Kidney epithelial cell (primary cell): ENCODE measurements around the gene GLTPD2. TPM values are rescaled to one million over a fixed set of nuclear protein-coding genes. Genes with fewer than 3 reads are reported as not detected.

Source experiments
- DNase-seq: peaks from one replicate; pipeline ENCODE4 v3.0.0-alpha.2; 2010; ENCODE audit warnings: low read depth
- H3K27me3 ChIP-seq: 2 replicates; pipeline ENCODE4 v1.6.0; 2011; ENCODE audit warnings: low read length; ENCODE audit not compliant: control insufficient read depth, insufficient read depth
- H3K36me3 ChIP-seq: 2 replicates; pipeline ENCODE4 v1.5.1; 2011; ENCODE audit warnings: low read length; ENCODE audit not compliant: control insufficient read depth, insufficient read depth
- H3K4me3 ChIP-seq: 2 replicates; pipeline ENCODE4 v1.5.1; 2011; ENCODE audit warnings: low read depth, mild to moderate bottlenecking, control low read depth, low read length
- total RNA-seq: library from RNA; depleted of rRNA; stranded (reverse); fragments of >200 nt; gene quantifications from 2 replicates; pipeline ENCODE4 v1.2.3, GENCODE V29; 2015
- TF ChIP-seq, protein P1 (sequence below): IDR thresholded peaks from 2 replicates; pipeline ENCODE4 v1.5.1; 2011; ENCODE audit warnings: mild to moderate bottlenecking, moderate library complexity, low read length, control low read depth, inconsistent platforms; ENCODE audit not compliant: insufficient read depth, poor library complexity, severe bottlenecking

The GLTPD2 gene
- total RNA-seq, 1 donor from 2014 or later: not detected

DNA sequence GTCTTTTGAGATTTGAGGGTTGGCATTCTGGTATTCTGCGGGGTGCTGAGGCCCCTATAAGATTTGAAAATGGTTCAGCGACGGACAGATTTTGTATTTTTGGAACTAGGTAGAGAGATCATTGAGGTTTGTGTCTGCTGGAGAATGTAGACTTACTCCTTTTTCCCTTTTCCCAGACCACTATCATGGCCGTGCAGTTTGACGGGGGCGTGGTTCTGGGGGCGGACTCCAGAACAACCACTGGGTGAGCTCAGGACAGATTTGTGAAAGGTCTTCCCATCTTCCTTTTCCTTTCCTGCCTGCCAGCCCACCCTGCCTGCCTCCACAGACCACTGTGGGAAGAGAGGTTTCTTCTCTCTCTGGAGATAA, 7.8 kb downstream of the GLTPD2 start:
- no peaks in the 10 kb centered on the region for H3K36me3 ChIP-seq
- TF ChIP-seq, protein P1, sequence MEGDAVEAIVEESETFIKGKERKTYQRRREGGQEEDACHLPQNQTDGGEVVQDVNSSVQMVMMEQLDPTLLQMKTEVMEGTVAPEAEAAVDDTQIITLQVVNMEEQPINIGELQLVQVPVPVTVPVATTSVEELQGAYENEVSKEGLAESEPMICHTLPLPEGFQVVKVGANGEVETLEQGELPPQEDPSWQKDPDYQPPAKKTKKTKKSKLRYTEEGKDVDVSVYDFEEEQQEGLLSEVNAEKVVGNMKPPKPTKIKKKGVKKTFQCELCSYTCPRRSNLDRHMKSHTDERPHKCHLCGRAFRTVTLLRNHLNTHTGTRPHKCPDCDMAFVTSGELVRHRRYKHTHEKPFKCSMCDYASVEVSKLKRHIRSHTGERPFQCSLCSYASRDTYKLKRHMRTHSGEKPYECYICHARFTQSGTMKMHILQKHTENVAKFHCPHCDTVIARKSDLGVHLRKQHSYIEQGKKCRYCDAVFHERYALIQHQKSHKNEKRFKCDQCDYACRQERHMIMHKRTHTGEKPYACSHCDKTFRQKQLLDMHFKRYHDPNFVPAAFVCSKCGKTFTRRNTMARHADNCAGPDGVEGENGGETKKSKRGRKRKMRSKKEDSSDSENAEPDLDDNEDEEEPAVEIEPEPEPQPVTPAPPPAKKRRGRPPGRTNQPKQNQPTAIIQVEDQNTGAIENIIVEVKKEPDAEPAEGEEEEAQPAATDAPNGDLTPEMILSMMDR: no peak
- peak overlapping the region; percentile 85 for H3K4me3 ChIP-seq
- no peaks in the 10 kb centered on the region for H3K27me3 ChIP-seq
- DNase-seq: no peak

DNA sequence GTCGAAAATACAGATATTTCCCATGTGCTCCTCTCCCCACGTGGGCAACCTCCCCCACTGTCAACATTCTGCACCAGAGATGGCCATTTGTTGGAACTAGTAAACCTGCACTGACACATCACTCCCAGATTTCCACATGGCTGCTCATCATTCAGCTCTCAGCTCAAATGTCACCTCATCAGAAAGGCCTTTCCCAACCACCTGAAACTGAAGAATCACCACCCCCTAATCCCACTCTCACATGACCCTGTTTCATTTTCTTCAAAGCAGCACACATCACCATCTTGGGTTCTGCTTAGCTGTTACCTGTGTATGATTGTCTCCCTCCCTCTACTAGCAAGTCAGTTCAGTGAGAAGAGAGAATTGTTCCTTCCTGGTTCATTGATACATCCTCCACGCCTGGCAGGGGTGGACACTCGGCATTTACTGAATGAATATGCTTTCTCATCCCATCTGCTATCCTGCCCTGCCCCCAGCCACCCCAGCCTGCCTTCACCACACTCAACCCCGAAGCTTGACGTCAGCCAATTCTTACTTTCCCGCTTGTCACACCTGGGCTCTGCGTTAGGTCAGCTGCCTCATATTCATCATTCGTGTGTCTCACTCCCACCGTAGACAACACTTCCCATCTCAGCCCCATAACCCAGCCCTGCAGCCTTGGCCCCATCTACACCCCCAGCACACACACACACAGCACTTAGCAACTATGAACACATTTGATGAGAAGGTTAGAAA, 11.9 kb downstream of the GLTPD2 start:
- H3K27me3 ChIP-seq: no peaks in the 10 kb centered on the region
- no peaks in the 10 kb centered on the region for H3K36me3 ChIP-seq
- TF ChIP-seq, protein P1: no peak
- no peak overlapping the region for H3K4me3 ChIP-seq
- no peak for DNase-seq

DNA sequence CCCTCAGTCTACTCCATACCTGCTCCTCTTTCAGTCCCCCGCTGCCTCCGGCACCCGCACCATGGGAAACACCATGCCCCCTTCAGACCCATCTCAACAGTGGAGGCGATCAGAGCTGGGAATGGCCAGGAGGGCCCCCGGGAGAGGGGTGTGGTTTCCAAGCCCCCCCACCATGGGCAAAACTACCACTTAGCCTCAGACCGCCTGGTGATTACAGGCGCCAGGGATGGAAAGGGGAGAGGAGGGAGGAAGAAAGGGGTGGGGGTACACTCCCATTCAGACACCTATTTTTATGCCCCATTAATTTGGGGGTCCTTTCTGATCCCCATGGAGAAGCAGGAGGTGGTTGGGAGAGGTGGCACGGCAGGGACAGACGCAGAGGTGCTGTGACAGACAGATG, 13.5 kb downstream of the GLTPD2 start, which contains the start of gene C17orf114:
Gene C17orf114 (minus strand): TSS at position 101 of the 400 bp plus-strand sequence.
- Histone ChIP-seq H3K4me3 (no peak within 1 kb of the TSS), H3K27me3 (no peaks in the 10 kb centered on the region), H3K36me3 (no peaks in the 10 kb centered on the region)
- TF ChIP-seq, protein P1: no peak
- no peak for DNase-seq

DNA sequence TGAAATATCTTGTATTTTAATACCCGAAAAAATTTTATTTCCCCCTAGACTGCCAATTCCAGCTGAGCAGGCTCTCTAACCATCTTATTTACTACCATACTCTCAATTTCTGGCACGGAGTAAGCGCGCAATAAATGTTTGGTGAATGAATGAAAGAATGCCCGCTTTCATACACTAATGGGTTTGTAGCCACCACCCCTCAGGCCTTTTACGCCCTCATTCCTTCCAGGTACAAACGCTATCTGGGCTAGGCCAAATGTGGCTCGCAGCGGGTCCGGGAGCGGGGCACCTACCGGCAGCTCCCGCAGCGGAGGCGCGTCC, 17.7 kb downstream of the GLTPD2 start:
- H3K4me3 ChIP-seq: peak overlapping the region; percentile 82
- no peaks in the 10 kb centered on the region for H3K36me3 ChIP-seq
- TF ChIP-seq, protein P1: no peak
- no peak for DNase-seq
- no peaks in the 10 kb centered on the region for H3K27me3 ChIP-seq

DNA sequence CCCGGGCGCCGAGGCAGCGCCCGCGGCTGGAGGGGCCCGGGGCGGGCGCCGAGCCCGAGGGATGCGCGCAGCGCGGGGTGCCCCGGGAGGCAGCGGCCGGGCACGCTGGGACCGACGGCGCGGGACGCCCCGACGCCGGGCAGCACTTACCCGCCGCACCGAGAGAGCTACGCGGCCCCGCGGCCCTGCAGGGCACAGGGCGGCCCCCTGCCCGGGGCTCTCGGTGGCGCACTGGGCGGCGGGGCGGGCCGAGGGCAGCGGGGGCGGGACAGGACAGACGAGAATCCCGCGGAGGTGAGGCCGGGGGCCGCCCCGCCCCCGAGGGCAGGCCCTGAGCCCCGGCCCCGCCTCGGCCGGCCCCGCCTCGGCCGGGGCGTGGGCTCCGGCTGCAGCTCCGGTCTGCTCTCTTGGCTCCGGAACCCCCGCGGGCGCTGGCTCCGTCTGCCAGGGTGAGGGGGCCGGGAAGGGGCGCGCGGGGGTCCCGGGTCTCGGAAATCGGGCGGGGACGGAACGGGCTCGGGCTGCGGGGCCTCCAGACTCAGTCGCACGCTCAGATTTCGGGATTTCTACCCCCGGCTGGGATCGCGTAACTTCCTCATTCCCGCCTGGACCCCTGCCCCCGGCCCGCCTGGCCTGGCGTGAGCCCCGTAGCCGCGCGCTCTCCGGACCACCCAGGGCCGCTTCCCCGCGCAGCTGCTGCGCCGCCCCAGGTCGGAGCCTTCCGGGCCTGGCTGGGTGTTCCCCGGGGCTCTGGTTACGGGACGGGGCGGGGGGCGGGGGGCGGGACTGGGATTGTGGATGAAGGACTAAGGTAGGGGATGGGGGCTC, 18.2 kb downstream of the GLTPD2 start, which contains the start of gene PLD2:
Gene PLD2 (plus strand): TSS at position 376 of the 828 bp plus-strand sequence. CDS start 621 bp downstream, outside the sequence.
- H3K27me3 ChIP-seq: no peaks in the 10 kb centered on the region
- DNase-seq: no peak
- H3K36me3 ChIP-seq: no peaks in the 10 kb centered on the region
- peak within 1 kb of the TSS; percentile 82 for H3K4me3 ChIP-seq
- TF ChIP-seq, protein P1: no peak
